Activated T-helper 2 cell treated with anti-CD3 and anti-CD28 coated beads, Interferon-gamma antibody, Interleukin-2, Interleukin-4, amounts not matched to agents 10 μg/mL and 5 μg/mL and 100 μg/mL, durations not matched to agents 14 hours and 24 hours and 36 hours (primary cell): ENCODE measurements around the gene HMCN1. TPM values are rescaled to one million over a fixed set of nuclear protein-coding genes. Genes with fewer than 3 reads are reported as not detected.

Source experiments
- DNase-seq: peaks from one replicate; pipeline ENCODE4 v3.0.0; 2021; ENCODE audit warnings: low spot score
- H3K27ac Mint-ChIP-seq: one replicate; pipeline ENCODE4 v1.8.0; 2021; ENCODE audit warnings: mixed read lengths
- H3K27me3 Mint-ChIP-seq: one replicate; pipeline ENCODE4 v1.8.0; 2021; ENCODE audit warnings: low read depth, mixed read lengths
- H3K36me3 Mint-ChIP-seq: one replicate; pipeline ENCODE4 v1.8.0; 2021; ENCODE audit warnings: low read depth, mixed read lengths
- H3K4me1 Mint-ChIP-seq: one replicate; pipeline ENCODE4 v1.8.0; 2021; ENCODE audit warnings: low read depth, mixed read lengths
- H3K4me3 Mint-ChIP-seq: one replicate; pipeline ENCODE4 v1.8.0; 2021; ENCODE audit warnings: low read depth, mild to moderate bottlenecking, moderate library complexity, mixed read lengths
- H3K9me3 Mint-ChIP-seq: one replicate; pipeline ENCODE4 v1.8.0; 2021; ENCODE audit warnings: mixed read lengths
- intact Hi-C: fragments of 100-400 bp; cut with micrococcal nuclease; formaldehyde crosslinking; loops from one replicate; pipeline ENCODE4 v1.15.1; 2023
- total RNA-seq: library from RNA; stranded (reverse); gene quantifications from 2 replicates; pipeline ENCODE4 v1.2.3, GENCODE V29; 2022

HMCN1 gene
- total RNA-seq, 1 donor from 2014 or later: 0.18 TPM

DNA sequence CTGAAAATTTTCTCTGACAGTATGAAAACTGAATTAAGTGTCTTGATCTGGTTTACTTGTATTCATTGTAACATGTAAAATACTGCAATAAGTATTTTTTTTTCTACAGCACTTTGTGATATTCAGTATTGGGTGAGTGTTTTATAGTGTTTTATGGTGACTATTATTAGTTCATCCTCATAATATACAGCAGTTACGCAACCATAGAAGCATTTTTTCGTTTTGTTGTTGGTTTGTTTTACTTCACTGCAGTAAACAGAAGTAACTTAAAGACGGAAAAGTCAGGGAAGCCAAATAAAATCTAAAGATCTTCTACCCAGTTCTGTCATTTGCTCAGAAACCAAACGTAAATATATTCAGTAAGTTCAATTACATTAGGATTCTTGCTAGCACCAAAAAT is 390.8 kb downstream of the HMCN1 start:
- DNase-seq: no peak
- Mint-ChIP-seq H3K4me3 (no peak overlapping the region), H3K27me3 (peaks cover 6% of the 10 kb centered on the region), H3K27ac (no peak overlapping the region), H3K9me3 (no peaks in the 10 kb centered on the region), H3K4me1 (no peaks in the 10 kb centered on the region), H3K36me3 (no peaks in the 10 kb centered on the region)
- intact Hi-C loops: no loop called here

DNA sequence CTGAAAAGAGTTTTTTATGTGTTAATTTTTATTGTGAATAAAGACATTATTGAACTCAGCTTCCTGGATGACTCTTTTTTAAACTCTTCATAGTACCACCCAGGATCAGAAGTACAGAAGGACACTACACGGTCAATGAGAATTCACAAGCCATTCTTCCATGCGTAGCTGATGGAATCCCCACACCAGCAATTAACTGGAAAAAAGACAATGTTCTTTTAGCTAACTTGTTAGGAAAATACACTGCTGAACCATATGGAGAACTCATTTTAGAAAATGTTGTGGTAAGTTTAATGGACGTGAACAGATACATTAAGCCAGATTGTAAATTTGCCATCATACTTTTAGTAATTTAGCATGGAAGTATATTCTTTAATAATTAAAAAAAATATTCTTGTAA is 391.3 kb downstream of the HMCN1 start:
- Mint-ChIP-seq H3K4me3 (no peak overlapping the region), H3K4me1 (no peaks in the 10 kb centered on the region), H3K27ac (no peak overlapping the region), H3K36me3 (no peaks in the 10 kb centered on the region), H3K9me3 (no peaks in the 10 kb centered on the region), H3K27me3 (peaks cover 10% of the 10 kb centered on the region)
- DNase-seq: no peak
- intact Hi-C loops: no loop called here

DNA sequence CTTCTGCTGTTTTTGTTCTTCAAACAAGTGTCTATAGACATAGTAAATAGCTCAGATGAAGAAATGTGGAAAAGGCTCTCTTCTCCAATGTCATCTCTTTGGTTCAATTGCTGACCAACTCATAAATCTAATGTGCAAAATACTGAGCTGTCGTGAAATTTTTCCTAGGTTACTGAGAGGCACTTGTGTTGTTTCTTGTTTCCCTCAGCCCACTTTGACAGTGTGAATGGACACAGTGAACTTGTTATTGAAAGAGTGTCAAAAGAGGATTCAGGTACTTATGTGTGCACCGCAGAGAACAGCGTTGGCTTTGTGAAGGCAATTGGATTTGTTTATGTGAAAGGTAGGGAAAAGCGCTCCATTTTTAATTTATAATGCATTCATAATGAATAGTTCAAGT is 395.6 kb downstream of the HMCN1 start:
- Mint-ChIP-seq H3K27ac (no peak overlapping the region), H3K27me3 (peaks cover 10% of the 10 kb centered on the region), H3K4me3 (no peak overlapping the region), H3K4me1 (no peaks in the 10 kb centered on the region), H3K36me3 (no peaks in the 10 kb centered on the region), H3K9me3 (no peaks in the 10 kb centered on the region)
- DNase-seq: no peak
- intact Hi-C loops: no loop called here

DNA sequence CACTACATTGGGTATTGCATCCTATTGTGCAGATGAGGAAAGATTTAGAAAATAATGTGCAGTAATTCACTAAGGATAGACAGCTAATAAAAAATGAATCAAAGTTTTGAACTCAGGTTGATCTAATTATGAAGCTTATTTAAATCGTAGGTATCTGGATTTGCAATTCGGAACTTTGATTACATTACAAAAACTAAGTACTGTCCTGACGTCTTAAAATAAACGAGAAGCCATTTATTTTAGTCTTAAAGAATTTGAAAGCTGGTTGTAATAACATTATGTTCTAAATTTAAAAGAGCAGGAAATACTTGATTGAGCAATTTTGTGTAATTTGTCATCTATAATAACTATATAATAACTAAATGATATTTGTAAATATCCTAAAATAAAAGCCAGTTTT is 404.9 kb downstream of the HMCN1 start:
- H3K27ac Mint-ChIP-seq: no peak overlapping the region
- H3K9me3 Mint-ChIP-seq: no peaks in the 10 kb centered on the region
- intact Hi-C loops: no loop called here
- H3K4me3 Mint-ChIP-seq: no peak overlapping the region
- H3K4me1 Mint-ChIP-seq: no peaks in the 10 kb centered on the region
- H3K36me3 Mint-ChIP-seq: no peaks in the 10 kb centered on the region
- peaks cover 2% of the 10 kb centered on the region for H3K27me3 Mint-ChIP-seq
- no peak for DNase-seq

DNA sequence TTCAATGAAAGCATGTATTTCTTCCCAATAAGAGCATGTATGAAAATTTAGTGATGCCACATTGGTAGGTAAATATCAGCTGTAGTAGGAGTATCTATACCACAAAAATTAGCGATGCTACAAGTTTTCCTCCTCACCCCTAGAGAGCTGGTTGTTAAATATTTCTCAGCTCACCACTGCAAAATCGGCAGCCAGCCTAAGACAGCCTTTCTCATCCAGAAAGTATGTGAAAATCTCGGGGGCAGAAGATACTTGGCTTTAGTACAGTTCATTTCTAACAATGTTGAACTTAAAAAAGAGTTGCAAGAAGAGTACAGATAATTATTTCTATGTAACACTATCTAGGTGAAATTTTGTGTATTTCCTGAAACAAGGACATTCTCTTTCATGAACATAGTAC is 405.5 kb downstream of the HMCN1 start:
- Mint-ChIP-seq H3K4me3 (no peak overlapping the region), H3K27ac (no peak overlapping the region), H3K9me3 (no peaks in the 10 kb centered on the region), H3K27me3 (peaks cover 2% of the 10 kb centered on the region), H3K4me1 (no peaks in the 10 kb centered on the region), H3K36me3 (no peaks in the 10 kb centered on the region)
- no peak for DNase-seq
- intact Hi-C loops: no loop called here

DNA sequence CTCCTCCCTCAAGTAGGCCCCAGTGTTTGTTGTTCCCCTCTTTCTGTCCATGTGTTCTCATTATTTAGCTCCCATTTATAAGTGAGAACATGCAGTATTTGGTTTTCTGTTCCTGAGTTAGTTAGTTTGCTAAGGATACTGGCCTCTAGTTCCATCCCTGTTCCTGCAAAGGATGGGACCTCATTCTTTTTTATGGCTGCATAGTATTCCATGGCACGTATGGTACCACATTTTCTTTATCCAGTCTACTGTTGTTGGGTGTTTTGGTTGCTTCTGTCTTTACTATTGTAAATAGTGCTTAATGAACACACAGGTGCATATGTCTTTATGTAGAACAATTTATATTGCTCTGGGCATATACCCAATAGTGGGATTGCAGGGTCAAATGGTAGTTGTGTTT is 408.0 kb downstream of the HMCN1 start:
- Mint-ChIP-seq H3K4me1 (no peaks in the 10 kb centered on the region), H3K9me3 (no peaks in the 10 kb centered on the region), H3K27me3 (peaks cover 2% of the 10 kb centered on the region), H3K36me3 (no peaks in the 10 kb centered on the region), H3K4me3 (no peak overlapping the region), H3K27ac (no peak overlapping the region)
- intact Hi-C loops: no loop called here
- no peak for DNase-seq

DNA sequence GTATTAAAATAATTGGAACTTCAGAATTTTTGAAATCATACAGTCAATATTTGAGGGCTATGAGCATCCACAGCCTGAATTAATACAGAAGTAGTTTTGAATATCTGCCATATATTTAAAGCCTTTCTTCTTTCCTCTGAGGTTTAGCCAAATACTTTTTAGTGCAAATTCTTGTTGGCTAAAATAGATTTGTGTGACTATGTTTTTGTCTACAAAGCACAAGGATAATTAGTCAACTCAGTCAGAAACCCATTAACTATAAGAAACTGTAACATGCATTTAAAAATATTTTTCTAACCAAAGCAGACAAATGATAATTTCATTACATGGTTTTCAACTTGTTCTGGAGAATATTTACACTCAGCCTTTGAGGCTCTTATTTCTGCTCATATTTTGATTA is 408.7 kb downstream of the HMCN1 start:
- no peaks in the 10 kb centered on the region for H3K9me3 Mint-ChIP-seq
- intact Hi-C loops: no loop called here
- no peak for DNase-seq
- no peak overlapping the region for H3K27ac Mint-ChIP-seq
- H3K4me1 Mint-ChIP-seq: no peaks in the 10 kb centered on the region
- H3K36me3 Mint-ChIP-seq: no peaks in the 10 kb centered on the region
- no peak overlapping the region for H3K4me3 Mint-ChIP-seq
- H3K27me3 Mint-ChIP-seq: peaks cover 2% of the 10 kb centered on the region

DNA sequence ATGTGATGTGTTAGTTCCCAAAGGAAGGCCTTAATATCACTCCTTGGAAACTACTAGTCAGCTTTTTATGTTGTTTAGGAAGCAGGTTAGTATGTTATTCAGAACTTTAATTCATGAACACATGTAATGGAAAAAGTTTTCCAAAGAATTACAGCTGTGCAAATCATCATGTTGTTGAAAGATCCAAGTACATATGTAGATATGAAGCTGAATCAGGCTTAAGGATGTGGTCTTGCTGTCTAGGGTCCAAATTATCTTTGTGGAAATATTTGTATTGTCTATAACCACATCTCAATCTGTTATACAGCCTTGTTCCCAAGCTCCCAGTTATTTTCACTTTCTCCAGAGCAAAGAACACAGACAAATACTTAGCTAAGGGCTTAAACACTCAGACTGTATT is 409.3 kb downstream of the HMCN1 start:
- no peak for DNase-seq
- intact Hi-C loops: no loop called here
- no peaks in the 10 kb centered on the region for H3K36me3 Mint-ChIP-seq
- no peaks in the 10 kb centered on the region for H3K4me1 Mint-ChIP-seq
- H3K27ac Mint-ChIP-seq: no peak overlapping the region
- H3K4me3 Mint-ChIP-seq: no peak overlapping the region
- no peaks in the 10 kb centered on the region for H3K9me3 Mint-ChIP-seq
- peaks cover 2% of the 10 kb centered on the region for H3K27me3 Mint-ChIP-seq

DNA sequence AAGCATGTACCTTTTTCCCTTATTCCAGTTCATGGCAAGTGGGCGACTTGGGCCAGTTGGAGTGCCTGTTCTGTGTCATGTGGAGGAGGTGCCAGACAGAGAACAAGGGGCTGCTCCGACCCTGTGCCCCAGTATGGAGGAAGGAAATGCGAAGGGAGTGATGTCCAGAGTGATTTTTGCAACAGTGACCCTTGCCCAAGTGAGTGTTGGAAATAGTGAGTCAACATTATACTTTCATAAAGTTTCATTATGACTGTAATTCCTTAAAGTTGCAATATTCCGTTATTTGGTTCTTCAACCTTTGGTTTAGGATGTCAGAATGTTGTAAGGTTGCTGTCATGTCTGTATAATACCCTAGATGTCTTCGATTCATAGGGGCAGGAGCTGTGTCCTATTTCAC is 410.3 kb downstream of the HMCN1 start:
- Mint-ChIP-seq H3K4me1 (no peaks in the 10 kb centered on the region), H3K9me3 (no peaks in the 10 kb centered on the region), H3K27ac (no peak overlapping the region), H3K4me3 (no peak overlapping the region), H3K36me3 (no peaks in the 10 kb centered on the region), H3K27me3 (peaks cover 2% of the 10 kb centered on the region)
- no peak for DNase-seq
- intact Hi-C loops: no loop called here

DNA sequence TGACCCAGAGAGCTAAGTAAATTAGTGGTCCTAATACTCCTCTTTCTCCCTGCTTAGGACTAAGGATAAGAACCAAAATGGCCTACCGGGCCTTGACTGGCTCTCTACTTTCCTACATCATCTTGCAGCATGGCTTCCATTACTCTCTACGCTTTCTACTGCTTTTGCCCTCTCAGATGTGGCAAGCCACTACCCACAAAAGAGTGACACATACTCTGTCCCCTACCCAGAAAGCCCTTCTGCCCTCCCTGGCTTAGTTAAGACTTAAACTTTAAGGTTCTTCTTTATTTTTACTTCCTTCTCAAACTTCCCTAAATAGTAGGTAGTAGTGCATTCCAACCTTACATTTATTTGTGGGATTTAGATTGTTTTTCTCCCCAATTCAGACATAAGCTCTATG is 412.8 kb downstream of the HMCN1 start:
- Mint-ChIP-seq H3K4me3 (no peak overlapping the region), H3K4me1 (no peaks in the 10 kb centered on the region), H3K27me3 (no peaks in the 10 kb centered on the region), H3K9me3 (no peaks in the 10 kb centered on the region), H3K27ac (no peak overlapping the region), H3K36me3 (no peaks in the 10 kb centered on the region)
- DNase-seq: no peak
- intact Hi-C loops: no loop called here

DNA sequence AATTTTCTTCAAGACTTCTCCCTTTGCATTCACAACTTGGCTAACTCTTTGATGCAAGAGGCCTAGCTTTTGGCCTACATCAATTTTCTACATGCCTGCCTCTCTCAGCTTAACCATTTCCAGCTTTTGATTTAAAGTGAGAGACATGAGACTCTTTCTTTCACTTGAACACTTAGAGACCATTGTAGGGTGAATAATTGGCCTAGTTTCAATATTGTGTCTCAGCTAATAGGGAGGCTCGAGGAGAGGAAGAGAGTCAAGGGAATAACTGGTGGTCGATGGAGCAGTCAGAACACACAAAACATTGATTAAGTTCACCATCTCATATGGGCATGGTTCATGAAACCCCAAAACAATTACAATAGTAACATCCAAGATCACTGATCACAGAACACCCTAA is 415.4 kb downstream of the HMCN1 start:
- peaks cover 3% of the 10 kb centered on the region for H3K27me3 Mint-ChIP-seq
- no peak for DNase-seq
- H3K36me3 Mint-ChIP-seq: no peaks in the 10 kb centered on the region
- H3K4me3 Mint-ChIP-seq: no peak overlapping the region
- intact Hi-C loops: no loop called here
- no peaks in the 10 kb centered on the region for H3K4me1 Mint-ChIP-seq
- no peak overlapping the region for H3K27ac Mint-ChIP-seq
- no peaks in the 10 kb centered on the region for H3K9me3 Mint-ChIP-seq

DNA sequence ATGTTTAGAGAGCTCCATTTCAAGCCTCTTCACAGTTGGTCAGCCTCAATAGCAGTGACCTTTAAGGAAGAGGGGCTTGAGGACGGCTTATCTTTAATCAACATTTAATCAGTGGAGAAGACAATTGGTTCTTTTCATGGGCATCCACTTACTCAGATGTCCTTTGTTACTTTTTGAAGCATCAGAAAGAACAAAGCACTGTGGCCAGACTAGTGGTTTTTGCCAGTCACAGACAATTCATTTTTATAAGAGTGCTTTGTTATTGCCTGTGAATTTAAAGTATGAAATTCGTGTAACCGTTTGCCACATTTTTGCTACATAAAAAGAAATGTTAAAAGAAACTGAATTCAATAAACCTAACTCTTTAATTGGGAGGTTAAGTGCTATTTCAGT is 418.0 kb downstream of the HMCN1 start:
- H3K4me3 Mint-ChIP-seq: no peak overlapping the region
- H3K9me3 Mint-ChIP-seq: no peaks in the 10 kb centered on the region
- no peak for DNase-seq
- H3K27ac Mint-ChIP-seq: no peak overlapping the region
- intact Hi-C loops: loop anchor here (10.0 kb wide), 1 partner anchor 153 kb away; no protein-coding TSS in a partner anchor
- no peaks in the 10 kb centered on the region for H3K36me3 Mint-ChIP-seq
- H3K27me3 Mint-ChIP-seq: peaks cover 3% of the 10 kb centered on the region
- no peaks in the 10 kb centered on the region for H3K4me1 Mint-ChIP-seq

DNA sequence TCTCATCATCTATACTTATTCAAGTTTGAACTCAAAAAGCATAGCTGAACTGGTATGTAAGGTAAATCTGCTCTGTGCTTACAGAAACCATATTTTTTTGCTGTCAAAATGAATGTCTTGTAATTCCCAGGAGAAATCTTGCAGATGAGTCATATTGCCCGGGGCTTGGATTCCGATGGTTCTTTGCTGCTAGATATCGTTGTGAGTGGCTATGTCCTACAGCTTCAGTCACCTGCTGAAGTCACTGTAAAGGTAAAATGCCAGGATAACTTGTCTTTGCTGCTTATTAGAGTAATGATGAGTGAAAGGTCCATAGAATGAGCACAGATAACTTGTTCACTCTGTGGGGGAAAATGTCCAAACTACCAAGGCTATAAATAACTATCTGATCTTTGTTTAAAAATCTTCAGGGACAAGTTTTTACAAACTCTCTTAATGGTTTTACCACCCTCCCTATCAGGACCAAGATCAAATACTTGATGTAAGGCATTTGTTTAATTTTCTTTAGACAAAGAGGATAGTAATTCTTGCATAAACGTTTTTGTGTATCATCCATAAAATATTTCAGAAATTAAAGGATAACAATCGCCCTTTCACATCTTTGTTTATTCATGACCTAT is 418.5 kb downstream of the HMCN1 start:
- intact Hi-C loops: loop anchor here (1.0 to 10.0 kb wide), 2 partner anchors 60 to 152 kb away; no protein-coding TSS in a partner anchor
- Mint-ChIP-seq H3K4me1 (no peaks in the 10 kb centered on the region), H3K27me3 (peaks cover 3% of the 10 kb centered on the region)

DNA sequence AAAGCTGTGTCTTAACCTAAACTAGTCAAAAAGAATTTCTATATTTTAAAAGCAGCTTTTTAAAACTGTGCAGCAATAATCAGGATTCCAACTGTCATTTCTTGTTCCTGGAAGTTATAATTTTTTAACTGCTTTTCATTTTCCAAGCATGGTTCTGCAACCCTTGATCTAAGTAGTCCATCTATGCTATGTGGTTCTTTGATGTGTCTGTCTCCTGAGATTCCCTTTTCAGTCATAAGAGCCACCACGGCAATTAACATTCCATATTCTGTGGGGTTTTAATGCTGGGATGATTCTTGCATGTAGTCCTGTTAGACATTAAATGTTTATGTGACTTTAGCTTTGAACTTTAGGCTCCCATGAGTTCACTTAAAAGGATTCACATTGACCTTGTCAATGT is 420.5 kb downstream of the HMCN1 start:
- H3K4me3 Mint-ChIP-seq: no peak overlapping the region
- H3K27ac Mint-ChIP-seq: no peak overlapping the region
- H3K4me1 Mint-ChIP-seq: no peaks in the 10 kb centered on the region
- peaks cover 3% of the 10 kb centered on the region for H3K27me3 Mint-ChIP-seq
- H3K36me3 Mint-ChIP-seq: no peaks in the 10 kb centered on the region
- intact Hi-C loops: loop anchor here (10.0 kb wide), 1 partner anchor 150 kb away; no protein-coding TSS in a partner anchor
- no peak for DNase-seq
- H3K9me3 Mint-ChIP-seq: no peaks in the 10 kb centered on the region

More for the DNA sequence above, 418.5 kb downstream of the HMCN1 start:
- H3K4me3 Mint-ChIP-seq: no peak overlapping the region
- no peaks in the 10 kb centered on the region for H3K36me3 Mint-ChIP-seq
- no peak overlapping the region for H3K27ac Mint-ChIP-seq
- no peak for DNase-seq
- H3K9me3 Mint-ChIP-seq: no peaks in the 10 kb centered on the region
